NCI-H128 (cell line): Measurements from ENCODE around the gene ZNF761.
"Not testable (repeated sequence)": the region's sequence is repeated elsewhere in the genome, so short reads cannot be mapped to it uniquely, and the experiment has no call there.

Experiments used
- DNase-seq: peaks from one replicate; lab custom pipeline; 2025; ENCODE audit not compliant: unreplicated experiment; lab: John Stamatoyannopoulos, UW

The ZNF761 gene

DNA sequence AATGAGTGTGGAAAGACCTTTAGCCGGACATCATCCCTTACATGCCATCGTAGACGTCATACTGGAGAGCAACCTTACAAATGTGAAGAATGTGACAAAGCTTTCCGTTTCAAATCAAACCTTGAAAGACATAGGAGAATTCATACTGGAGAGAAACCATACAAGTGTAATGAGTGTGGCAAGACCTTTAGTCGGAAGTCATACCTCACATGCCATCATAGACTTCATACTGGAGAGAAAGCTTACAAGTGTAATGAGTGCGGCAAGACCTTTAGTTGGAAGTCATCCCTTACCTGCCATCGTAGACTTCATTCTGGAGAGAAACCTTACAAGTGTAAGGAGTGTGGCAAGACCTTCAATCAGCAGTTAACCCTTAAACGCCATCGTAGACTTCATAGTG, 24.0 kb downstream of the ZNF761 start:
- DNase-seq = no peak

DNA sequence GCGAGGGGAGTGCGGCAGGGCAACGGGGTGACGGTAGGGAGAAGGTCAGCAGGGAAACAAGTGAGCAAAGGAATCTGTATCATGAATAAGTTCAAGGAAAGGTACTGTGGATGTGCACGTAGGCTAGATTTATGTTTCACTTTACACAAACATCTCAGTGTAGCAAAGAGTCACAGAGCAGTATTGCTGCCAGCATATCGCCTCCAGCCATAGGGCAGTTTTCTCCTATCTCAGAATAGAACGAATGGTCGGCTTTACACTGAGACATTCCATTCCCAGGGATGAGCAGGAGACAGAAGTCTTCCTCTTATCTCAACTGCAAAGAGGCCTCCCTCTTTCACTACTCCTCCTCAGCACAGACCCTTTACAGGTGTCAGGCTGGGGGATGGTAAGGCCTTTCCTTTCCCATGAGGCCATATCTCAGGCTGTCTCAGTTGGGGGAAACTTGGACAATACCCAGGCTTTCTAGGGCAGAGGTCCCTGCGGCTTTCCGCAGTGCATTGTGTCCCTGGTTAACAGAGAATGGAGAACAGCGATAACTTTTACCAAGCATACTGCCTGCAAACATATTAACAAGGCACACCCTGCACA, 28.4 kb downstream of the ZNF761 start:
- not testable (repeated sequence) for DNase-seq

DNA sequence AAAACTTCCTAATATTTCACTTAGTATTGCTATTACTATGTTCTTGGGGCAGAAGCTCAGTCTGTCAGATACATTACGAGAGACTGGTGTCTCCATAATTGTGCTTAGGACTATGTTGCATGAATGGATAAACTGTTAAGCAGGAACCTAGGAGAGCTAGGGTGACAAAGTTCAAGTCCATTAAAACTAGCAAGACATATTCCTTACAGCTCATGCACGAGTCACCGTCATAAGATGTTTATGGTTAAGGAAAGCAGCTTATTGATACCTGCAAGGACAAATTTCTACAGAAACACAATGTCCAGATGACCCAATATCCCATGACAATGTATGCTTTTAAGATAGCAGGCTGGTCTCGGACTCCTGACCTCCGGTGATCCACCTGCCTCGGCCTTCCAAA, 30.1 kb downstream of the ZNF761 start:
- DNase-seq = no peak

DNA sequence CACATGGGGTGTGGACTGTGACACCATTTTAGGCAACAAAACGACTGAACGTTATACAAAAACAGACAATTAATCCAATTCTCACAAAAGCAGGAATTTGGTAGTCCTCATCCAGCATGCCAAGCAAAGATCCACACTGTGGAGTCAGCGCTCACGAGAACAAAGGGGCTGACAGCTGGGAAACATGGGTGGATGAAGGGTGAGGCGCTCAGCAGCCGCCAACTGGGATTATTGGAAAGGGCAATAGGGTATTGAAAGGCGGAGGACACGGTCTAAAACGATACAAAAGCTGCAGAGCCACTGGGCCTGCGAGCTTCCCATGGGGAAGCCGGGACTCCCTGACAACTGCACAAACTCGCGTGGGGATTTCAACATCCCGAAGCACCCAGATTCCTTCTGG, 31.1 kb downstream of the ZNF761 start:
- DNase-seq = no peak

DNA sequence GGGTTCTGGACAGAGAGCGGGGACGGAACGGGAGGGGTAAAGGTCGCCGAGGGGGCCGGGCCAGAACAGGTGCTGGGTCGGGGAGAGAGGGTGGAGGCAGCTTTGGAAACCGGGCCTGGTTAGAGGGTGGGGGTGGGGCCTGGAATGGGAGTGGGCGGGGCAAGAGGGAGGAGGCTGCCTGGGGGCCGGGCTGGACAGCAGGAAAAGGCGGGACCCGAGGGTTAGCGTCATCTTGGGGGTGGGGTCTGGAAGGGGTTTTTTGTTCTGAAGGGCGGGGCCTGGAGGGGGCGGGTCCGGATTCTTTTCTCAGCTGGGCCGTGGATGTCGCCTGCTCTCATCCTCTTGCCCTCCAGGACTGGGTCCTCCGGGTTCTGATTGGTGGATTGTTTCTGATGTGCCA, 31.5 kb downstream of the ZNF761 start:
- DNase-seq = no peak

DNA sequence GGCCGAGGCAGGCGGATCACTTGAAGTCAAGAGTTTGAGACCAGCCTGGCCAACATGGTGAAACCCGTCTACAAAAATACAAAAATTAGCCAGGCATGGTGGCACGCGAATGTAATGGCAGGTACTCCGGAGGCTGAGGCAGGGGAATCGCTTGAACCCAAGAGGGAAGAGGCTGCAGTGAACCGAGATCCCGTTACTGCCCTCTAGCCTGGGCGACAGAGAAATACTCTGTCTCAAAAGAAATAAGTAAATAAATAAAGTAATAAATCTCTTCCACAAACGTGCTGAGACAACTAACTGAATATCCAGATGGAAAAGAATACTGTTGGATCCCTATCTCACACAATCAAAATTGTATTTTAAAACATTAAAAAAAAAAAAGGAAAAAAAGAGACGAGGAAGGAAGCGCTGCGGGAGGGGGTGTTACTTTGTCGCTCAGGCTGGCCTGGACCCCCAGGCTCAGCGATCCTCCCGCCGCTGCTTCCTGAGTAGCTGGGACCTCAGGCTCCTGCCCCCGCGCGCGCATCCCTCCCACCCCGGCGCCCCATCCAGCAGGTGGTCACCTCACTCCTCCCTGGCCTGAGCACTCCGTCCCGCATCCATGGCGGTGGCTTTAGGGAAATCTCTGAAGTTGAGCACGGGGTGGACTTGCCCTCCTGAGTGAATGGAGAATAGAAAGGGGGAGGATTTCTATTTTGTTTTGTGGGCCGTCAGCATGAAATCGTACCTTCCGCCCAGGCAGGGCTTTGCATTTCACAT, 35.1 kb downstream of the ZNF761 start:
- peak; percentile 37 for DNase-seq

DNA sequence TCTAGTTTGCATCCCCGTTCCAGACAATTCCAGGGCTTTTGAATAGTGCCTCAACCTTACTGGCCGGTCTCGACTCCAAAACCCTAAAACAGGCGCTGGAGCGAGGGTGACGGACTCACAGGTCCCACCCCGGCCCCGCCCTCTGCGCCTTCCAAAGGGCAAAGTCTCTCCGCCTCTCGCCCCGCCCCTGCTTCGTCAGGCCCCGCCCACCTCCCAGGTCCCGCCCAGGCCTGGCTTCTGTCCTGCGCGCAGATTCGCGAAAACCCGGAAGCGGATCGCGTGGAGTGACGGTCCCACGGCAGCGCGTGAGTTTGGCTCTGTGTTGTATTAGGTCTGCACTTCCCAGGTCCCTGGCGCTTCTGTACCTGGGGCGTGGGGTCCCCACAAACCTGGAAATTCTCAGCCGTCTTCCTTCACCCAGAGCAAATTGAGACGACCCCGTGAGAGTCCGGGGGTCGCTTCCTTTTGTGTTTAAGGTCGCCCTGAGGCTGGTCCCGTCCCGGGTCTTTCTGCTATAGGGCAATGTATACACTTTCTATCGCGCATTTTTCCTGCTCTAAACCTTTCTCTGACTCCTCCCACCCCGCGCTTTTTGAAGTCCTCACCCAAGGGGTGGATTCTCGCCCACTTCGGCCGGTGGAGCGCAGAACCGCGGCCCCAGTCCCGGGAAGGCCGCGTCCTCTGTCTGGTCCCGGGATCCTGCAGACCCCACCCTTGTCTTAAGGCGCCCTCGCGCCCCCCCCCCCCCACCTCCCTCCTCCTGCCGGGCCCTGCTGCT, 35.9 kb downstream of the ZNF761 start, which contains the start of gene ZNF813:
ZNF813 (plus strand) TSS at position 249 of the 778 bp plus-strand sequence. CDS start 16,090 bp downstream, outside the sequence.
- DNase-seq = peak; percentile 44

DNA sequence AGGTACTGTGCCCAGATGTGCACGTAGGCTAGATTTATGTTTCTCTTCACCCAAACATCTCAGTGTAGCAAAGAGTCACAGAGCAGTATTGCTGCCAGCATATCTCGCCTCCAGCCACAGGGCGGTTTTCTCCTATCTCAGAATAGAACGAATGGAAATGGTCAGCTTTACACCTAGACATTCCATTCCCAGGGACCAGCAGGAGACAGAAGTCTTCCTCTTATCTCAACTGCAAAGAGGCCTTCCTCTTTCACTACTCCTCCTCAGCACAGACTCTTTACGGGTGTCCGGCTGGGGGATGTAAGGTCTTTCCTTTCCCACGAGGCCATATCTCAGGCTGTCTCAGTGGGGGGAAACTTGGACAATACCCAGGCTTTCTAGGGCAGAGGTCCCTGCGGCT, 36.8 kb downstream of the ZNF761 start:
- not testable (repeated sequence) for DNase-seq

DNA sequence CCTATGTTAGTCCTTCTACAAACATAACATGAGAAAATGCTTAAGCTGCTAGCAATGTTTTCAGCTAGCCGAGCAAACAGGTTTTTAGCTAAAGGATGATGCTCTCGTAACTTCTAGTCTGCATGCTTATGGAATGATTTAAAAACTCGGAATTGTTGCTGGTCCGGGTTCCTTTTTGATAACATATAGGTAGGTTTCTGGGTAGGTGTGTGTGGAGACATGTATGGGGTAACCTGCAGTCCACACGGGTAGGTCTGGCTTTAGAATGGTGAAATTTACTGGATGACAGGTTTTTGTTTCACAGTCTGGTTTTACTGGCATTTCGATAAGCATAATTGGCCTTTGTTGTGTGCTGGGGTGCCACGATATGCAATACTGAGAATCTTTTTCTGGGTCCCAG, 40.1 kb downstream of the ZNF761 start:
- DNase-seq = no peak

DNA sequence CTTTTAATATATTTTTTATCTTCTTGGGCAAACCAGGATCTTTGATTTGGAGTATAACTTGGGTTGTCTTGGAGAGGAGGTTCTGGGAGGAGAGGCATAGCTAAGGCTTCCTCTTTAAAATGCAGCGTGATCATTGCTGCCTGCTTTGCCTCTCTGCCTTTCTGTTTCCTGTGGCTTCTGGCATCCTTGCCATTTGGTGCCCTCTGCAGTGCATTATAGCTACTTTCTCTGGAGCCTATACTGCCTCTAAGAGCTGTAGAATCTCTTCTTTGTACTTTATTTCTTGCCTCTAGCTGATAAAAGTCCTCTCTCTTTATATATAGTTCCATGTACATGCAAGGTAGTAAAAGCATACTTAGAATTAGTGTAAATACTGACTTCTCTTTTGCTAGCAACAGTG, 43.0 kb downstream of the ZNF761 start:
- not testable (repeated sequence) for DNase-seq

DNA sequence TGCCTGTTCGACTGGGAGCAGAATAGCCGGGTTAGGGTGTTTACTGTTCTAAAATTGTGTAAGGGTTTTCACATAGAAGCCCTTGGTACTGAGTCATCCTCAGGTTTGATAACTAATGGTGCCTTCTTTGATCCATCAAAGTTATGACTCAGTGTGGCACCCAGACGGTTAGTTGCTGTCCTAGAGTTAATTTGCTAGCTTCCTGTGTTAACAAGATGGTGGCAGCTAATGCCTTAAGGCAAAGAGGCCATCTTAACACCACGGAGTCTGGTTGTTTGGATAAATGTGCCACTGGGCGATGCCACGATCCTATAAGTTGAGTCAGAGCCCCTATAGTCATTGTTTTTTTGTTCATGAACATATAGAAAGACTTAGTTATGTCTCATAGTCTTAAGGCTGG, 43.7 kb downstream of the ZNF761 start:
- not testable (repeated sequence) for DNase-seq

DNA sequence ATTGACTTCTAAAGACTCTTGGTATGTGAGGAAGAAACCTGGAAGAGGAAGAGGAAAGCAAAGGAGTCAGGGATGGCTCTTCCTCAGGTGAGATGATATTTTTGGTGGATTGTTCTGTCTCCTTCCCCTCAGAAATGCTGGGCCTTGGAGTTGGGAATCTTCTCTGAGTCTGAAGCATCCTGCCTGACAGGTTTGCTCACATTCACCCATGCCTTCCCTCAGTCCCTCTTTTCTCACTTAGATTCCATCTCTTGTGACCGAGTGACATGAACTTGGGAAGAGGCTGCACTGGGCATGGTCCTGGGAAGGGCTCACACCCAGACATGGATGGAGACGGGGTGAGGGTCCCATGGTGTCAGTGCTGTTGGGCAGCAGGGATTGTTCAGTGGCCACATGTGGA, 52.0 kb downstream of the ZNF761 start:
- not testable (repeated sequence) for DNase-seq

DNA sequence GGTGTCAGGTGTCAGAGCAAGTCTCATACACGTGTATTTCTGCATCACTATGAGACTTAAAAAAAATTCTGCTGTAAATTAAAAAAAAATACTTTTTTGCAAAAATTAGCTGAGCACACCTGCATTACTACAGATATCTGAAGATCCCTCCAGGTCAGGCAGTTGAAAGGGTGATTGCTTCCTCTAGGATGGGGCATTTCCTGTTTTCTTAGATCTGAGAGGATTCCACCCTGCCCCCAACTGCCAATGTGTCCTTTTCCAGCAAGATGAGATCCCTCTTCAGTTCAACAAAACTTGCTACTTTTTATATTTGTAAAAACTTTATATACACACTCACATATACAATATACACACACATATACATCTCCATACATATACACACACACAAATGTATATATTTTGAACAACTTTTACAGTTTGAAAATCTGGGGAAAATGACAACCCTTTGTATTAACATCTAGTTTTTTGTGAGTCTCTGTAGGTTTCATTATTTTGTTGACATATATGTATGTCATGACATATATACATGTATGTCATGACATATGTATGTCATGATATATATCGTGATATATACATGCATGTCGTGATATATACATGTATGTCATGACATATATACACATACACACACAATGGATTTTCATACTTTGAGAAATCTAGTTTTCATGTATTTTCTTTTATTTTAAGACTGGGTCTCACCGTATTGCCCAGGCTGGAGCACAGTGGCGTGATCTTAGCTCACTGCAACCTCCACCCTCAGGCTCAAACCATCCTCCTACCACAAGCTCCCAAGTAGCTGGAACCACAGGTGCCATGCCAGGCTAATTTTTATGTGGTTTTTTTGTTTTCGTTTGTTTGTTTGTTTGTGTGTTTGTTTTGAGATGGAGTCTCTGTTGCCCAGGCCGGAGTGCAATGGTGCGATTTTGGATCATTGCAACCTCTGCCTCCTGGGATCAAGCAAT, 53.5 kb downstream of the ZNF761 start:
- no peak for DNase-seq

DNA sequence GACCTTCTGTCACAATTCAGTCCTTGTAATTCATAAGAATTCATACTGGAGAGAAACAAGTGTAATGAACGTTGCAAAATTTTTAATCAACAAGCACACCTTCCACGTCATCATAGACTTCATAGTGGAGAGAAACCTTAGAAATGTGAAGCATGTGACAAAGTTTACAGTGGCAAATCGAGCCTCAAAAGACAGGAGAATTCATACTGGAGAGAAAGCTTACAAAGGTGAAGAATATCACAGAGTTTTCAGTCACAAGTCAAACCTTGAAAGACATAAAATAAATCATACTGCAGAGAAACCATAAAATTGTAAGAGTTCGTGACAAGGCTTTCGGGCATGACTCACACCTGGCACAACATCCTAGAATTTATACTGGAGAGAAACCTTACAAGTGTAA, 60.4 kb downstream of the ZNF761 start:
- DNase-seq = no peak

DNA sequence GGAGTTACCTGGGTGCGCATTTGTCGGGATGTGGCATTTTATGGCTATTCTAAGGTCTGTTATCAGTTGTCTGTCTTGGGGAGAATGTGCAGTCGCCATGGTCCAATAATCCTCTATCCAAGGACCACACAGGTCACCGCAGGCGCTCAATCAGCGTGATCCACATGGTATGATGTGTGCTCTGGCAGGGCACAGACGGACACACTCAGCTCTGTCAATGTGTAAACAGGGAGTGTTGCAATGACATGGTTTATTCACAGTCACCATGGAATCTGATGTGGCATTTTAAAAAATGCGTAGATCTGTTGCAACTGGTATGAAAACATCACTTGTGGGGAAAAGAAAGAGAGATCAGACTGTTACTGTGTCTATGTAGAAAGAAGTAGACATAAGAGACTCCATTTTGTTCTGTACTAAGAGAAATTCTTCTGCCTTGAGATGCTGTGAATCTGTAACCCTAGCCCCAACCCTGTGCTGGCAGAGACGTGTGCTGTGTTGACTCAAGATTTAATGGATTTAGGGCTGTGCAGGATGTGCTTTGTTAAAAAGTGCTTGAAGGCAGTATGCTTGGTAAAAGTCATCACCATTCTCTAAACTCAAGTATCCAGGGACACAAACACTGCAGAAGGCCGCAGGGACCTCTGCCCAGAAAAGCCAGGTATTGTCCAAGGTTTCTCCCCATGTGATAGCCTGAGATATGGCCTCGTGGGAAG, 65.7 kb downstream of the ZNF761 start:
- not testable (repeated sequence) for DNase-seq

DNA sequence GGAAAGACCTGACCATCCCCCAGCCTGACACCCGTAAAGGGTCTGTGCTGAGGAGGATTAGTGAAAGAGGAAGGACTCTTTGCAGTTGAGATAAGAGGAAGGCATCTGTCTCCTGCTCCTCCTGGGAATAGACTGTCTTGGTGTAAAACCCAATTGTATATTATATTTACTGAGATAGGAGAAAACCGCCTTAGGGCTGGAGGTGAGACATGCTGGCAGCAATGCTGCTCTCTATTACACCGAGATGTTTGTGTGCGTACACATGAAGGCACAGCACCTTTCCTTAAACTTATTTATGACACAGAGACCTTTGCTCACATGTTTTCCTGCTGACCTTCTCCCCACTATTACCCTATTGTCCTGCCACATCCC, 66.2 kb downstream of the ZNF761 start:
- DNase-seq = not testable (repeated sequence)

DNA sequence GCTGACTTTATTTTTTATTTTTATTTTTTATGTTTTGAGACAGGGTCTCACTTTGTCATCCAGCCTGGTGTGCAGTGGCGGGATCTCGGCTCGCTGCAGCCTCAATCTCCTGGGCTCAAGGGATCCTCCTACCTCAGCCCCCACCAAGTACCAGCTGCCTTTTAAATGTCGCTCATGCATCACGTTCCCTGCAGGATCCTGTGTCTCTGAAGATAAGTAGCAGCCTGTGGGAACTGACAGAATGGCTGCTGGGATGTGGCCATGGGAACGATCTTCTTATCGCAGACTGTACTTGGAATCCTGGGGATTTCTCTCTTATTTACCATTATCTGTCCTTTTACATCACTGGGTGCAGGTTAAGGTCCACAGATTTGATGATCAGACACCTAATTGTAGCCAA, 71.4 kb downstream of the ZNF761 start:
- DNase-seq = not testable (repeated sequence)

DNA sequence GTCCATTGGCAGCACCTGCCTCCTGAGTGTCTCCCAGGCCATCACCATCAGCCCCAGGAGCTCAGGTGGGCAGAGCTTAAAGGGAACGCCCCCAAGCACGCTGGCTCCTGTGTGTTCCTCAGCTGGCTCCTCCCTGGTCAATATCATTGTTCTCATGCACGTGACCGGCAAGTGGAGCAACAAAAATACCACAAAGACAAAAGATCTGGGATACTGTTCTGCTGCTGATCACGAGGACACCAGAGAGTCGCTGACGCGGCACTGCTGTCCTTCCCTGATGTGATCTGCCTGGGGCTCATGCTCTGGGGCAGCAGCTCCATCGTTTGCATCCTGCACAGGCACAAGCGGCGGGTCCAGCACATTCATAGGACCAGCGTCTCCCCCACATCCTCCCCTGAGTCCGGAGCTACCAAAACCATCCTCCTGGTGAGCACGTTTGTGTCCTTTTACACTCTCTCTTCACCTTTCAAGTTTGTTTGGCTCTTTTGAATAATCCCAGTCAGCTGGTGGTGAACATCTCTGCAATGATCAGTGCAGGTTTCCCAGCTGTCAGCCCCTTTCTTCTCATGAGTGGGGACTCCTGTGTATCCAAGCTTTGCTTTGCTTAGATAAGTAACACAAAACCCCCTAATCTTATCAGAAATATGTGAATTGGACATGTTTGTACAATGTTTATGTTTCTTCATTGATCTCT, 72.0 kb downstream of the ZNF761 start:
- not testable (repeated sequence) for DNase-seq

DNA sequence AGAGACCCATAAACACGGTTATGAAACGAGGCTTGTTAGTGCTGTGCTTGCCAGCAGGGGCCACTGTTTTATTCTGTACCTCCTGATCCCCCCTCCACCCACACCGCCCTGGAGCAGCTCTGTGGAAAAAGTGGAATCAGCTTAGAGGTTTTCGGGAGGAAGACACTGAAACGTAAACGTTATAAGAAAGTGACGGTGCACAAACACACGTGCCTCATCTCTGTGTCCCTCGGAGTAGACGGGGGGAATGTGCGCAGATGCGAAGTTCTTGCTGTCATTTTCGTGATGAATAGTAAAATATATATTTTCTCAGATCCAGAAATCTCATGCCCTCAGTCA, 72.5 kb downstream of the ZNF761 start:
- DNase-seq = peak; percentile 8

DNA sequence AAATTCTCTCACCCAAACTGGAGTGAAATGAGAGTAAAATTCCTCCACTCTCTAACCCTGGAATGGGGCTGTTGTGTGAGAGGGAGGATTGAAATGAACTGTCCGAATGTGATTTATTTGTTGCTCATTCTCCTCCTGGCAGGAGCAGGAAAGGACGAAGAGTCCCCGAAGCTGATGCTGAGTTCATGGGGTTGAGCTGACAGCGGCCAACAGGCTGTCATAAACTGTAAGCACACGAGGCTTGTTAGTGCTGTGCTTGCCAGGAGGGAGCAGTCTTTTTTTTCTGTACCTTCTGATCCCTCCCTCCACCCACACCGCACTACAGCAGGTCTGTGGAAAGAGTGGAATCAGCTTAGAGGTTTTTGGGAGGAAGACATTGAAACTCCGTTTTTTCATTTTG, 73.1 kb downstream of the ZNF761 start:
- no peak for DNase-seq
